ENCODE data around the gene SOX2. TPM values are rescaled to one million over a fixed set of nuclear protein-coding genes. Genes with fewer than 3 reads are reported as not detected.

Gene SOX2
- total RNA-seq, 1 experiment from 2014 or later, result 307 TPM

DNA sequence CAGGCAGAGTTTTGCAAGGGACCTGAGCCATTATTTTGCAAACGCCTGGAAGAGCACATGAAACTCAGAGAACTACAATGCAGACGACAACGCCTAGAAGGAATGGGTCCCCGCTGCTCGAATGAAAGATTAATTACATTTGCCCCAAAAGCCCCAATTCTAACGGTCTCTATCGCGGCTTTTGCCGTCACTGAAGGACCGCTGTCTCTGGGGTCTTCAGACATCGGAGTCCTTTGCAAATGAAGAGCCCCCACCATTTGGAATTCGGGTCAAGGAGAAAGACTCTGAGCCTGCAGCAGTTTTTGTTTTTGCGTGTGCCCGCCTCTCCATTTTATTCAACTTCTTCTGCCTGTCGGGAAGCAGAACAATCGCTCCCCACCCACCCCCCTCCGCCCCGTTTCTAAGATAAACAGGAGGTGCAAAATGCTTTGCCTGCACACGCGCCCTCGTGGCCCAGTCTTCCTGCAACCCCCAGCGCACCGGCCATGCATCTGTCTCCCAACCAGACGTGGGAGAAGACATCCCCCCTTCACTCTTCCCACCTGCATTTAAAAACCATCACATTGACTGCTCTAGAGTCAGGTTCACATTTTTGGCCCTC is 13.5 kb downstream of the SOX2 start:
- H3K9me3 Mint-ChIP-seq, result no peaks in the 10 kb centered on the region; a peak in 1 of 5 replicates
- Histone ChIP-seq H2AK5ac (ENCODE audit: insufficient read length, low read length) (no peak overlapping the region), H4K91ac (ENCODE audit: insufficient read length, low read depth, low read length) (no peak overlapping the region), H3K79me1 (ENCODE audit: insufficient read depth, low read depth, low read length, poor library complexity, severe bottlenecking) (no peaks in the 10 kb centered on the region), H3K27me3 (ENCODE audit: insufficient read depth, low read length) (peaks cover 9% of the 10 kb centered on the region; the same call in 1 of the 2 replicates), H3K27ac (ENCODE audit: insufficient read length, low read depth, low read length) (no peak overlapping the region), H3K4me2 (ENCODE audit: insufficient read depth, insufficient read length, low read length) (peak overlapping the region; percentile 97), H3K23me2 (ENCODE audit: insufficient read length, low read depth, low read length, poor library complexity, severe bottlenecking) (peaks cover 32% of the 10 kb centered on the region), H2BK20ac (ENCODE audit: low read depth, low read length, poor library complexity, severe bottlenecking) (no peak overlapping the region), H3K18ac (ENCODE audit: insufficient read length, low read depth, low read length) (peak overlapping the region; percentile 40), H3T11ph (ENCODE audit: low read length) (no peak overlapping the region), H3K9ac (ENCODE audit: extremely low read depth, insufficient read length, low read length) (no peak overlapping the region), H3K4ac (ENCODE audit: low read depth, low read length) (no peak overlapping the region), H3K23ac (ENCODE audit: insufficient read length, low read depth, low read length) (no peak overlapping the region), H2BK15ac (ENCODE audit: low read depth, low read length) (no peak overlapping the region), H2AFZ (ENCODE audit: low read length) (no peak overlapping the region), H4K5ac (ENCODE audit: insufficient read length, low read depth, low read length) (no peak overlapping the region), H2BK12ac (ENCODE audit: insufficient read length, low read depth, low read length) (no peak overlapping the region), H3K56ac (ENCODE audit: insufficient read length, low read depth, low read length) (no peak overlapping the region), H3K14ac (ENCODE audit: insufficient read depth, low read length) (no peak overlapping the region), H4K20me1 (ENCODE audit: control insufficient read depth, insufficient read depth, insufficient read length) (no peaks in the 10 kb centered on the region), H2BK5ac (ENCODE audit: insufficient read length, low read length) (no peak overlapping the region), H4K8ac (replicated peaks; ENCODE audit: insufficient read length, low read depth, low read length) (no peak overlapping the region), H3K4me1 (ENCODE audit: insufficient read depth, low read length) (peaks cover 29% of the 10 kb centered on the region), H3K79me2 (ENCODE audit: insufficient read depth, low read length) (no peaks in the 10 kb centered on the region), H3K9me3 (ENCODE audit: control insufficient read depth, low read depth, low read length) (no peaks in the 10 kb centered on the region), H2BK120ac (ENCODE audit: low read depth, low read length, poor library complexity, severe bottlenecking) (no peak overlapping the region)
- TF ChIP-seq, protein P1, sequence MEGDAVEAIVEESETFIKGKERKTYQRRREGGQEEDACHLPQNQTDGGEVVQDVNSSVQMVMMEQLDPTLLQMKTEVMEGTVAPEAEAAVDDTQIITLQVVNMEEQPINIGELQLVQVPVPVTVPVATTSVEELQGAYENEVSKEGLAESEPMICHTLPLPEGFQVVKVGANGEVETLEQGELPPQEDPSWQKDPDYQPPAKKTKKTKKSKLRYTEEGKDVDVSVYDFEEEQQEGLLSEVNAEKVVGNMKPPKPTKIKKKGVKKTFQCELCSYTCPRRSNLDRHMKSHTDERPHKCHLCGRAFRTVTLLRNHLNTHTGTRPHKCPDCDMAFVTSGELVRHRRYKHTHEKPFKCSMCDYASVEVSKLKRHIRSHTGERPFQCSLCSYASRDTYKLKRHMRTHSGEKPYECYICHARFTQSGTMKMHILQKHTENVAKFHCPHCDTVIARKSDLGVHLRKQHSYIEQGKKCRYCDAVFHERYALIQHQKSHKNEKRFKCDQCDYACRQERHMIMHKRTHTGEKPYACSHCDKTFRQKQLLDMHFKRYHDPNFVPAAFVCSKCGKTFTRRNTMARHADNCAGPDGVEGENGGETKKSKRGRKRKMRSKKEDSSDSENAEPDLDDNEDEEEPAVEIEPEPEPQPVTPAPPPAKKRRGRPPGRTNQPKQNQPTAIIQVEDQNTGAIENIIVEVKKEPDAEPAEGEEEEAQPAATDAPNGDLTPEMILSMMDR (conservative IDR thresholded peaks at IDR 0.05), result no peak
- H3K4me3 Mint-ChIP-seq, result peak overlapping the region; percentile 58 to 73
- peaks cover 2% of the 10 kb centered on the region for H3K27me3 Mint-ChIP-seq (ENCODE audit: low read depth)
- H3K27ac Mint-ChIP-seq, result peak overlapping the region in 2 of 3 experiments; percentile 22 to 29; a peak in 2 of 7 replicates
- no peak for DNase-seq
- peaks cover 0 to 24% (median 20%) of the 10 kb centered on the region in 3 experiments; a peak in 4 of 7 replicates for H3K36me3 Mint-ChIP-seq (ENCODE audit: insufficient read depth in 1 of 3, low read depth in 3 of 3)
- peaks cover 80 to 89% of the 10 kb centered on the region in 2 experiments for H3K4me1 Mint-ChIP-seq
- WGBS (ENCODE audit: extremely low coverage, insufficient read length, low lambda C conversion rate), result no CpG with 5 or more reads among the region's 24 CpGs

Data from H9 (cell line).